Ovary (tissue), 3 donors: ENCODE results near the gene ANTXRL.
"Not testable (repeated sequence)": the region's sequence is repeated elsewhere in the genome, so short reads cannot be mapped to it uniquely, and the experiment has no call there.

Source experiments
- POLR2A ChIP-seq: fragments of 450-650 bp; IDR thresholded peaks from one replicate; pipeline ENCODE4 v1.6.1; 2017; ENCODE audit warnings: antibody characterized with exemption, mild to moderate bottlenecking, moderate library complexity
- TF ChIP-seq, protein P1 (sequence below), 3 donors: fragments of 450-650 bp in 2 of 3; fragments of 200-600 bp in 1 of 3; IDR thresholded peaks; one replicate each; pipeline versions ENCODE4 v1.5.1 to v1.8.0; 2016 to 2022; ENCODE audit warnings: antibody characterized with exemption in 3 of 3, mild to moderate bottlenecking in 1 of 3
- donor health status: DM: no; HTN: no; CAD: no.

- not testable (repeated sequence) for TF ChIP-seq POLR2A
- TF ChIP-seq, protein P1, sequence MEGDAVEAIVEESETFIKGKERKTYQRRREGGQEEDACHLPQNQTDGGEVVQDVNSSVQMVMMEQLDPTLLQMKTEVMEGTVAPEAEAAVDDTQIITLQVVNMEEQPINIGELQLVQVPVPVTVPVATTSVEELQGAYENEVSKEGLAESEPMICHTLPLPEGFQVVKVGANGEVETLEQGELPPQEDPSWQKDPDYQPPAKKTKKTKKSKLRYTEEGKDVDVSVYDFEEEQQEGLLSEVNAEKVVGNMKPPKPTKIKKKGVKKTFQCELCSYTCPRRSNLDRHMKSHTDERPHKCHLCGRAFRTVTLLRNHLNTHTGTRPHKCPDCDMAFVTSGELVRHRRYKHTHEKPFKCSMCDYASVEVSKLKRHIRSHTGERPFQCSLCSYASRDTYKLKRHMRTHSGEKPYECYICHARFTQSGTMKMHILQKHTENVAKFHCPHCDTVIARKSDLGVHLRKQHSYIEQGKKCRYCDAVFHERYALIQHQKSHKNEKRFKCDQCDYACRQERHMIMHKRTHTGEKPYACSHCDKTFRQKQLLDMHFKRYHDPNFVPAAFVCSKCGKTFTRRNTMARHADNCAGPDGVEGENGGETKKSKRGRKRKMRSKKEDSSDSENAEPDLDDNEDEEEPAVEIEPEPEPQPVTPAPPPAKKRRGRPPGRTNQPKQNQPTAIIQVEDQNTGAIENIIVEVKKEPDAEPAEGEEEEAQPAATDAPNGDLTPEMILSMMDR (IDR thresholded peaks at IDR 0.05), result not testable (repeated sequence)
Measured at GRCh38 chr10:46365484-46365883, 78.7 kb downstream of the ANTXRL start.
